IMR-90 (cell line): ENCODE measurements around the gene UACA.

ENCODE experiments used
- CTCF ChIP-seq: conservative IDR thresholded peaks from 2 replicates; pipeline ENCODE4 v1.5.1; 2012; ENCODE audit warnings: mild to moderate bottlenecking, low read depth, low read length, improper control_type of control experiment
- MAFK ChIP-seq: IDR thresholded peaks from 2 replicates; pipeline ENCODE4 v1.6.1; 2012; ENCODE audit warnings: low read depth, low read length, improper control_type of control experiment

GRCh38 chr15:70761931-70762468 lies 1.4 kb downstream of the UACA start:
- TF ChIP-seq MAFK (0 out of 2 replicates have a peak, but pooled peaks have one; percentile 8), CTCF (no peak)
